Dedifferentiated amniotic fluid mesenchymal stem cell (primary cell): ENCODE data around the gene C22orf15.
"Not testable (repeated sequence)": the region's sequence is repeated elsewhere in the genome, so short reads cannot be mapped to it uniquely, and the experiment has no call there.

Experiments used
- DNase-seq: peaks from one replicate; pipeline ENCODE4 v3.0.0-alpha.2; 2016; ENCODE audit errors: extremely low spot score

C22orf15 gene

GRCh38 chr22:23762842-23763578 lies at the start of gene C22orf15:
Gene C22orf15, plus strand, starts transcription at chr22:23762990. Its CDS starts 317 bp downstream, at chr22:23763307.
- DNase-seq, result no peak

- DNase-seq, result no peak
Observed at GRCh38 chr22:23713696-23714595, 48.8 kb upstream of the C22orf15 start.

GRCh38 chr22:23714596-23715578 lies 47.9 kb upstream of the C22orf15 start:
- DNase-seq, result no peak

- DNase-seq, result no peak
Observed at GRCh38 chr22:23715806-23716375, 46.9 kb upstream of the C22orf15 start.

GRCh38 chr22:23716811-23717801 lies 45.7 kb upstream of the C22orf15 start:
- DNase-seq, result peak; percentile 66

- DNase-seq, result no peak
Observed at GRCh38 chr22:23718371-23719165, 44.2 kb upstream of the C22orf15 start.

GRCh38 chr22:23720855-23721254 lies 41.9 kb upstream of the C22orf15 start:
- DNase-seq, result no peak

- no peak for DNase-seq
Observed at GRCh38 chr22:23722160-23722559, 40.6 kb upstream of the C22orf15 start.

- no peak for DNase-seq
Observed at GRCh38 chr22:23722724-23723123, 40.1 kb upstream of the C22orf15 start.

- not testable (repeated sequence) for DNase-seq
Observed at GRCh38 chr22:23728108-23728507, 34.7 kb upstream of the C22orf15 start.

GRCh38 chr22:23737696-23738095 lies 25.1 kb upstream of the C22orf15 start:
- no peak for DNase-seq

- DNase-seq, result no peak
Observed at GRCh38 chr22:23742505-23743264, 20.1 kb upstream of the C22orf15 start.

GRCh38 chr22:23743303-23743705 lies 19.5 kb upstream of the C22orf15 start:
- no peak for DNase-seq

GRCh38 chr22:23744001-23744400 lies 18.8 kb upstream of the C22orf15 start:
- DNase-seq, result no peak

- no peak for DNase-seq
Observed at GRCh38 chr22:23744485-23744884, 18.3 kb upstream of the C22orf15 start.

- DNase-seq, result no peak
Observed at GRCh38 chr22:23745791-23746190, 17.0 kb upstream of the C22orf15 start.

GRCh38 chr22:23749841-23750301 lies 12.9 kb upstream of the C22orf15 start:
- no peak for DNase-seq

- DNase-seq, result no peak
Observed at GRCh38 chr22:23750367-23750713, 12.4 kb upstream of the C22orf15 start.
